GM20000 (cell line): ENCODE measurements around the gene AIFM3.

Source experiments
- DNase-seq: peaks from one replicate; pipeline ENCODE4 v3.0.0; 2012; ENCODE audit warnings: low spot score
- TF ChIP-seq, protein P1 (sequence below): IDR thresholded peaks from 2 replicates; pipeline ENCODE4 v1.5.1; 2012; ENCODE audit warnings: mild to moderate bottlenecking, control low read depth; ENCODE audit errors: extremely low read depth, missing control alignments

Gene AIFM3

DNA sequence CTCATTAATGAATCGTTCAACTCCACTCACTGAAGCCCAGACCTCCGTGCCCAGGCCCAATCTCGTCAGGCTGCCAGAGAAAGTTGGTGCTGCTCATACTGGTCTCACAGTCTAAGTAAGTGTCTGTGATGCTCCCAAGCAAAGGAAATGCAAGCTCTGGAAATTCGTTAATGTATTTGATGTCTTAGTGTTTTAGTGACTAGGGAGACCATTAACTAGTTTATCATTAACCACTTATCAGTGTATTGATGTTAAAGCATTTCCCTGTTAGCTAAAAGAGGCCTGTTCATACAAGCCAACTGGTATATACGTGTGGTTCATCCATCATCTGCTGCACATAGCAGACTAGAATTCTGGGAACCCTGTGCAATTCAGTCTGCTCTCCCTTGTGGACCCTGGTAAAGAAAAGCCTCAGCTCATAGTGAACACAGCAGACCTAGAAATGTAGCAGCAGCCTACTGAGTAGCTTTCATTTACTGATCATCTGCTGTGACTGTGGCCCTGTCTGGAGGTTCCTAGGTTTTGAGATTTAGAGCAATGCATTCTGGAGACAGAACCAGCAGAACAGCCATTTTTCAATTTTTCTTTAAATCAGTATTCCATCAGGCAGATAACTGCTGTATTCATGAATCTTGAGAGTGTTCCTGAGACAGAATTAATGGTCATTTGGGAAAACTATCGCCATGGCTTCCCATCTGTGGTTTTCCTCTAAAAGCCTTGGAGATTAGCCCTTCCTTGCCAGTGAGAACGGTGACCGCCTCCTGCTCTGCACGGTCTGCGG lies 15.7 kb upstream of the AIFM3 start:
- DNase-seq, result no peak
- TF ChIP-seq, protein P1, sequence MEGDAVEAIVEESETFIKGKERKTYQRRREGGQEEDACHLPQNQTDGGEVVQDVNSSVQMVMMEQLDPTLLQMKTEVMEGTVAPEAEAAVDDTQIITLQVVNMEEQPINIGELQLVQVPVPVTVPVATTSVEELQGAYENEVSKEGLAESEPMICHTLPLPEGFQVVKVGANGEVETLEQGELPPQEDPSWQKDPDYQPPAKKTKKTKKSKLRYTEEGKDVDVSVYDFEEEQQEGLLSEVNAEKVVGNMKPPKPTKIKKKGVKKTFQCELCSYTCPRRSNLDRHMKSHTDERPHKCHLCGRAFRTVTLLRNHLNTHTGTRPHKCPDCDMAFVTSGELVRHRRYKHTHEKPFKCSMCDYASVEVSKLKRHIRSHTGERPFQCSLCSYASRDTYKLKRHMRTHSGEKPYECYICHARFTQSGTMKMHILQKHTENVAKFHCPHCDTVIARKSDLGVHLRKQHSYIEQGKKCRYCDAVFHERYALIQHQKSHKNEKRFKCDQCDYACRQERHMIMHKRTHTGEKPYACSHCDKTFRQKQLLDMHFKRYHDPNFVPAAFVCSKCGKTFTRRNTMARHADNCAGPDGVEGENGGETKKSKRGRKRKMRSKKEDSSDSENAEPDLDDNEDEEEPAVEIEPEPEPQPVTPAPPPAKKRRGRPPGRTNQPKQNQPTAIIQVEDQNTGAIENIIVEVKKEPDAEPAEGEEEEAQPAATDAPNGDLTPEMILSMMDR, result no peak

DNA sequence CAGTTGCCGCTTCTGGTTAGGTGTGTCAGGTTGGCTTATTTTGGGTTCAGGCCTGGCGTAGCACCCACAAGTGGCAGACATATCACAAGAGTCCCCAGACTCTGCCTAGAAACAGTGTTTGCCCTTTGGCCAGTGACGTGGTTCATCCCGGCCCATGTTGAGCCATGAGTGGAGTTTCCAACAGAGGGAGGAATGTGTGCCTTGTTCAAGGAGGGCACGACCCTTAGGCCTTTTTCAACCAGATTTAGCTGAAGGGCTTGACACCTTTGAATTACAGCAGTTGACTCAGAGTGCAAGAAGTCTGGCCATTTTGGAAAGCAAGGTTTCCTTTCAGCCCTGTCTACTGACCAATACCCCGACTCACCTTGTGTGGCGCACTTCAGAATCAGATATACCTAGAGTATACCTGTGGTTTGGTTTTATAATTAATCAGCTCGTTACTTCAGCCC lies 15.1 kb upstream of the AIFM3 start:
- no peak for DNase-seq

DNA sequence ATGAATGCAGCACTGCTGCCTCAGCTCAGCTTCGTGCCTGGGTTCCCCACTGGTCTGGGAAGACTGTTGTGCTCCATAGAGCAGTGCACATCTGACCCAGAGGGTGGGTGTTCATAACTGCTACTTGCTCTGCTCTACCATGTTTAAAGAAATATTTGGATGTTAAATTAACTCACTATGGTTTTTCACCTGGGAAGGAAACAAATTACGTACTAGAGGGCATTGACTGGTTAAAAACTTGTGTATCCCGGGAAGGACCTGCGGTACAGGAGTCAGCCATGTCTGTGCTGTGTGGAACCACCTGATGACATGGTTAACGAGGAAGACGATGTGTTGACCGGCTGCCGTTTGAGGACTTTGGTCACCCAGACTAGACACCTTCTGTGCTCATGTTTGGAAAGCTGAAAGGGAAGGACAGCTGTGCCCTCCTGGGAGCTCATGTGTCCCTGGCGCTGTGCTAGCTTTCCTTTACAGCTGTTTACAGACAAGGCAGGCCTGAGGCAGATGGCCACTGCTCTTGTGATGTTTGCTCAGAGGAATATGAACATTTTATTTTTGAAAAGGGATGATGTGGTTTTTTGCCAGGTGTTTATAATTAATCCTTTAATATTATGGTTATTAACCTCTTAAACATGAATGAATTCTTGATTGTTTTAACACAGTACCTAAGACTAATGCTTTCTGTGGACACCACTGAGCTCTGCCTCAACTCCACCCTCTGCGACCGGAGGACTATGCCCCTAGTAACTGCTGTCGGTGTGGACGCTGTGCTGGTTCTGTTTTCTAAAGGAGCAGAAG lies 14.3 kb upstream of the AIFM3 start:
- no peak for DNase-seq
- TF ChIP-seq, protein P1, result no peak

More for the DNA sequence above, 15.1 kb upstream of the AIFM3 start:
- TF ChIP-seq, protein P1, result no peak

DNA sequence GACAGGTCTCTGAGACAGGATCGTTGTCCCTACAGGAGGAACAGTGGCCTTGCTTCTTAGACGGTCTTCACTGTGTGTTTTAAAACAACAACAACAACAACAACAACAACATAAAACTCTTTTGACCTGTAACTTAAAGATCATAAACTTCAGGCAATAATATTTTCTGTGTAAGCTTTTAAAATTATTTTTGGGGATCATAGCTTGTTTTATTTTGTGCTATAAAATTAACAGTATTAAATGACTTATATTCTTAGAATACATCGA lies 13.8 kb upstream of the AIFM3 start:
- TF ChIP-seq, protein P1, result no peak
- no peak for DNase-seq

DNA sequence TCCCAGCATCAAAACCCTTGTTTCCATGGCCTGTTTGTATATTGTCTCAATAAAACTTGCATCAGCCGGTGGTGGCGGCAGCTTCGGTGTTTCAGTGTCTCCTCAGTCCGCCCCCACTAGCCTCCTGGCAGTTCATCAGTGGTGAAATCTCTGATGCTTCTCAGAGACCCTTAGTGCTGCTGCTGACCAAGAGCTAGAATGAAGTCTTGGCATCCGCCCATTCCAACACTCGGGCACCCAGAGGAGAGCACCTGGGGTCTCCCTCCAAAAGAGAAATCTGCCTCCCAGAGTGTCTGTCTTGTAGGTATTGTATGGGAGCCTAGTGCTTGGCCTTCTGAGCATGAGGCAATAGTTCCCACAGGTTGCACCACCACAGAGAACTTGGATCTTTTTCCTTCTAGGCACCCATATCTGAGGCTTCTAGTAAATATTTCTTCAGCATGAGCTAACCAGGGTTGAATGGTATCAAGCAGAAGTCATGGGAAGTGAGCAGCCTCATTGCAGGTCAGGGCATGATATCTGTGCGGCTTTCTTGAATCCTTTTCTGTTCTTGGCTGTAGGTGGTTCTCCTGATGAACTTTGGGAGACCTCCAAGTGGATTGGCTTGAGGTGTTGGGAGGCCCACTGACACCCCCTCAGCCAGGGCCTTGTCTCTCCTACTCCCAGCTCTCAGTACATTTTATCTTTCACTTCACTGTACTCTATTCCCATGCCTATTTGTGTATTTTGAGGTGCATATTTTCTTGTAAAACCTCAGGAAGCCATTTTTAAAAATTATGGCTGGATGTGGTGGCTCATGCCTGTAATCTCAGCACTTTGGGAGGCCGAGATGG lies 13.2 kb upstream of the AIFM3 start:
- no peak for DNase-seq
- TF ChIP-seq, protein P1, result no peak

DNA sequence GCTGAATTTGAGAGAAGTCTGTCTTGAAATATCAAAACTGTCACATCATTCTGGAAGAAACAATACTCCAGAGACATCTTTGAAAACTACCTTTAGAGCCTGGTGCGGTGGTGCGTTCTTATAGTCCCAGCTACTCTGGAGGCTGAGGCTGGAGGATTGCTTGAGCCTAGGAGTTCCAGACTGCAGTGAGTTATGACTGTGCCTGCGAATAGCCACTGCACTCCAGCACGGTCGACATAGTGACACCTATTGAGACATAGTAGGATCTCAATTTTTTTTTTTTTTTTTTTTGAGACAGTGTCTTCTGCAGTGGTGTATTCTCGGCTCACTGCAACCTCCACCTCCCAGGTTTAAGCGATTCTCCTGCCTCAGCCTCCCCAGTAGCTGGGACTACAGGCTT lies 11.5 kb upstream of the AIFM3 start:
- DNase-seq, result no peak
- TF ChIP-seq, protein P1, result no peak
